Measurements from ENCODE around the gene ISG20L2.

GRCh38 chr1:156692441-156692924 is 36.1 kb downstream of the ISG20L2 start:
- TF ChIP-seq POLR2AphosphoS5 (IDR thresholded peaks at IDR 0.05; ENCODE audit: low read depth), result no peak
- no peak for TF ChIP-seq CTCF (conservative IDR thresholded peaks at IDR 0.05; ENCODE audit: low read depth in 2 of 2)
- no peak for TF ChIP-seq EZH2 (IDR thresholded peaks at IDR 0.05; ENCODE audit: low read depth, unreplicated experiment)
- TF ChIP-seq REST (IDR thresholded peaks at IDR 0.05; ENCODE audit: unreplicated experiment), result no peak
- no peak for TF ChIP-seq EZH2phosphoT487 (IDR thresholded peaks at IDR 0.05; ENCODE audit: unreplicated experiment)

Measured in GM23338 (cell line).